ENCODE measurements around the gene EPHA4.

EPHA4 gene

DNA sequence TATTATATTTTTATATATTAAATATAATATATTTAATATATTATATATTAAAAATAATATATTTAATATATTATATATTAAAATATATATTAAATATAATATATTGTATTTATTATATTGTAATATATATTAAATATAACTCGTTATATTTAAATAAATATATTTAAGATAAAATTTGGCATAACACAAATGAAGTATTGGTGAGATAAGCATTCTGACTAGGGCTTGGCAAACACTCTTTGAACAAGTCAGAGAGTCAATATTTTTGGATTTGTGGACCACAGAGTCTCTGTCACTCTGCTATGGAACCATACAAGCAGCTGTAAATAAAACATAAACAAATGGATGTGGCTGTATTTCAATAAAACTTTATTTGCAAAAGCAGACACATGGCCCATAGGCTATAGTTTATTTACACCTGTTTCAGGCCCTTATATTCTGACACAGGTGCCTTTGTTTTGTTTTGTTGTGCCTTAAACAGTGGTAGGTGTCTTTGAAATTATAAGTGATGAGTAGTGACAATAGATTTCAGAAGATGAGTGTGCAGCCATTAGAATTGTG is 190.1 kb downstream of the EPHA4 start:
- DNase-seq: no peak

DNA sequence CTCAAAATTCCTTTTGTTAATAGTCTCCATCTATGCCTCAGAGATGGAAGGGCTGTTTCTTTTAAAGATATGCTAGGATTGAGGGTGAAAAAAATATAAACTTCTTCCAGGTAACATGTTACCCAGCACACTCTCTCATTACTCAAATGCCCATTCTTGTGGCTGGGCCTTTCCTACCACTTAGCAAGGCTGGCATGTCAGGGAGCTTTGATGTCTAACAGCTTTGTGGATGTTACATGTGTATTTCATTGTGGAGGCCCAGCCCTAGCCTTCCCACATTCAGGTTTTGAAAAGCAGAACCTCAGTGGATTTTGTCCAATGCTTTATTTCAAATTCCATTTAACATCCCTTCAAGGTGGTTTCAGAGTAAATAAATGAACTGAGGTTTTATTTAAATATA is 191.4 kb downstream of the EPHA4 start:
- no peak for DNase-seq

DNA sequence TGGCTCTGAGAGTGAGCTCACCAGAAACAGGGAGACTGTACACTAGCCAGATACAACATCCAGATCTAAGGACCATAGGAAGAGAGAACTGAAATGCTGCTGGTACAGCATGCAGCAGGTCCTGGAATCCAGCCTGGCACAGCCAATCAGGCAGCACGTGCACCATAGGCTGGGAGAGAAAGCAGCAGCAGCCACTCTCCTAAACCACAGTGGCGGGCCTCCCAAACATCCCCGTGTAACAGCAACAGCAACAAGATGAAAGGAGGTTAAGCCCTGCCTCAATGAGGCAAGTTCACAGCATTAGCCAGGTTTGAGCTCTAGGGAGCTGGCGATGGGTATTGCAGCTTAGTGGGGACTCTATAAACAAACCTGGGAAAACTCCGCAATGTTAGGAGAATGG is 192.0 kb downstream of the EPHA4 start:
- no peak for DNase-seq

GRCh38 chr2:221377597-221377996 is 194.5 kb downstream of the EPHA4 start:
- no peak for DNase-seq

GRCh38 chr2:221377066-221377465 is 195.0 kb downstream of the EPHA4 start:
- no peak for DNase-seq

- DNase-seq: no peak
Measured at GRCh38 chr2:221374234-221374633, 197.9 kb downstream of the EPHA4 start.

DNA sequence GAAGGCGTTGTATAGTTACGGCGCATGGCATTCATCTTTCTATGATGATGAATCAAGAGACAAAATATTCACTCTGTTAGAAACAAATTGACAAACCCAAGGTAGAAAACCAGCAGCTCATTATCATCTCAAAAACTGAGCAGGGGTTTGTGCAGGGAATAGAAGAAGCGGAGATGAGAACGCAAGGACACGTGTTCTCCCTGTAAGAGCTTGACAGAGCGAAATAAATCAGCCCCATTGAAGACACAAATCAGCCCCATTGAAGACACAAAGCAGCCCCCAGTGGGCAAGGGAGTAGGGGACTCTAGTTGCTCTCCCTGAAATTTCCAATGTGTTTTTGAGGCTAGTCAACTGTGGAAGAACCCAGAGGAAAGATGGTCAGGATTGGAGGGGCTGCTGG is 199.2 kb downstream of the EPHA4 start:
- no peak for DNase-seq

- no peak for DNase-seq
Measured at GRCh38 chr2:221372159-221372884, 199.8 kb downstream of the EPHA4 start.

DNA sequence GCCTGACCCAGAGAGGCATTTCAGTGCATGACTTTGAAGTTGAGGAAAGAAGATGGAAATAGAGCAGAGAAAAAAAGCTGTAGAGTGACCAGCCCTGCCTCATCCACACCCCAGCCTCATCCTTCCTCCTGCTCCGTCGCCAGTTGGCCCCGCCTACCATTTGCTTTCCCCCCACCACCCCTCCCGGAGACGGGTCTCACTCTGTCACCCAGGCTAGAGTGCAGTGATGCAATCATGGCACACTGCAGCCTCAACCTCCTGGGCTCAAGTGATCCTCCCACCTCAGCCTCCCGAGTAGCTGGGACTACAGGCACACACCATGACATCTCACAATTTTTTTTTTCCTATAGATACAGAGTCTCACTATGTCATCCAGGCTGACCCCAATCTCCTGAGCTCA is 200.8 kb downstream of the EPHA4 start:
- DNase-seq: no peak

DNA sequence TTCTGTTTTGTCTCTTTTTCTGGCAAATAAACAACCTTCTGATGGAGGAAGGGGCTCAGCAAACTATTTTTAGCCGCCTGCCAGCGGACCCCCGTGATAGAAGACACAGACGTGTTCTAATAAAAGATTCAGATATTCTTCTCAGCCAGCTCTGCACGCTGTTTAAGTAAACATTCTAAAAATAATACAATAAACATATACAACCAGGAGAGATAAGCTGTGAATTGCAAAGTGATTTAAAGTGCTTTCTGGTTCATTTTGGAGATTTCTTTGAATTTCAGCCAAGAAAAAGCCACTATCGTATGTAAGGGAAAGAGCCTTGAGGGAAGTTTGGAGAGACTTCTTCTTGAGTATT is 201.3 kb downstream of the EPHA4 start:
- DNase-seq: no peak

GRCh38 chr2:221370076-221370856 is 201.8 kb downstream of the EPHA4 start:
- no peak for DNase-seq
